NCI-H774 (cell line): ENCODE data around the gene NOC2L.

Experiments
- DNase-seq: peaks from one replicate; lab custom pipeline; 2025; lab: John Stamatoyannopoulos, UW

Gene NOC2L

GRCh38 chr1:942864-943533, 16.1 kb downstream of the NOC2L start:
- no peak for DNase-seq

GRCh38 chr1:942411-942821, 16.6 kb downstream of the NOC2L start:
- no peak for DNase-seq

- DNase-seq: peak; percentile 13
These were observed 17.3 kb downstream of the NOC2L start for GRCh38 chr1:941588-942383.

- no peak for DNase-seq
These were observed 18.0 kb downstream of the NOC2L start for GRCh38 chr1:941015-941587.

GRCh38 chr1:940107-941014, 18.7 kb downstream of the NOC2L start:
- DNase-seq: no peak

GRCh38 chr1:939511-940106, 19.4 kb downstream of the NOC2L start:
- DNase-seq: no peak

GRCh38 chr1:938711-939489, 20.2 kb downstream of the NOC2L start:
- DNase-seq: no peak

- DNase-seq: no peak
These were observed 20.9 kb downstream of the NOC2L start for GRCh38 chr1:938088-938683.

- DNase-seq: no peak
These were observed 21.5 kb downstream of the NOC2L start for GRCh38 chr1:937521-937920.

- no peak for DNase-seq
These were observed 22.4 kb downstream of the NOC2L start for GRCh38 chr1:936348-937264.

GRCh38 chr1:935751-936231, 23.3 kb downstream of the NOC2L start:
- DNase-seq: no peak

- DNase-seq: no peak
These were observed 23.9 kb downstream of the NOC2L start for GRCh38 chr1:934991-935750.

- no peak for DNase-seq
These were observed 25.5 kb downstream of the NOC2L start for GRCh38 chr1:933603-933940.

- DNase-seq: no peak
These were observed 26.1 kb downstream of the NOC2L start for GRCh38 chr1:932776-933602.

GRCh38 chr1:932173-932510, 26.9 kb downstream of the NOC2L start:
- DNase-seq: no peak

GRCh38 chr1:931380-932172, 27.5 kb downstream of the NOC2L start:
- DNase-seq: no peak

- no peak for DNase-seq
These were observed 28.4 kb downstream of the NOC2L start for GRCh38 chr1:930633-931138.
